ENCODE results near the gene HIPK1. TPM values are rescaled to one million over a fixed set of nuclear protein-coding genes. Genes with fewer than 3 reads are reported as not detected.

HIPK1 gene
- total and polyA plus RNA-seq, 2 of the 13 experiments (the other 11 are each of a cell fraction or from before 2014, with no cell fraction given): 20.8 to 33.4 TPM

GRCh38 chr1:113928941-113929749 lies at the start of gene HIPK1 (continued):
- peak; percentile 21; the same call in 1 of the 2 replicates for TF ChIP-seq PITX1 (CRISPR knock-in tag; IDR thresholded peaks at IDR 0.05)
- no peak for TF ChIP-seq ZNF768 (CRISPR knock-in tag; IDR thresholded peaks at IDR 0.05)
- TF ChIP-seq FOXO4 (CRISPR knock-in tag; conservative IDR thresholded peaks at IDR 0.05): no peak
- no peak for TF ChIP-seq SYNCRIP (IDR thresholded peaks at IDR 0.05; ENCODE audit: insufficient read depth, low read depth, low read length)
- TF ChIP-seq ZFP36 (IDR thresholded peaks at IDR 0.05; ENCODE audit: borderline replicate concordance, low read depth, low read length, partially characterized antibody): no peak
- TF ChIP-seq, protein P1, sequence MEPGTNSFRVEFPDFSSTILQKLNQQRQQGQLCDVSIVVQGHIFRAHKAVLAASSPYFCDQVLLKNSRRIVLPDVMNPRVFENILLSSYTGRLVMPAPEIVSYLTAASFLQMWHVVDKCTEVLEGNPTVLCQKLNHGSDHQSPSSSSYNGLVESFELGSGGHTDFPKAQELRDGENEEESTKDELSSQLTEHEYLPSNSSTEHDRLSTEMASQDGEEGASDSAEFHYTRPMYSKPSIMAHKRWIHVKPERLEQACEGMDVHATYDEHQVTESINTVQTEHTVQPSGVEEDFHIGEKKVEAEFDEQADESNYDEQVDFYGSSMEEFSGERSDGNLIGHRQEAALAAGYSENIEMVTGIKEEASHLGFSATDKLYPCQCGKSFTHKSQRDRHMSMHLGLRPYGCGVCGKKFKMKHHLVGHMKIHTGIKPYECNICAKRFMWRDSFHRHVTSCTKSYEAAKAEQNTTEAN (CRISPR knock-in tag; conservative IDR thresholded peaks at IDR 0.05): peak; percentile 35; the same call in 1 of the 2 replicates
- TF ChIP-seq ZBTB37 (CRISPR knock-in tag; IDR thresholded peaks at IDR 0.05): no peak; the same call in 1 of the 2 replicates
- no peak for TF ChIP-seq SMC3 (IDR thresholded peaks at IDR 0.05; ENCODE audit: low read length)
- no peak for TF ChIP-seq FOXP1 (IDR thresholded peaks at IDR 0.05)
- peak; percentile 62; the same call in 1 of the 2 replicates for TF ChIP-seq FOXP1 (CRISPR knock-in tag; IDR thresholded peaks at IDR 0.05)
- TF ChIP-seq, protein P2, sequence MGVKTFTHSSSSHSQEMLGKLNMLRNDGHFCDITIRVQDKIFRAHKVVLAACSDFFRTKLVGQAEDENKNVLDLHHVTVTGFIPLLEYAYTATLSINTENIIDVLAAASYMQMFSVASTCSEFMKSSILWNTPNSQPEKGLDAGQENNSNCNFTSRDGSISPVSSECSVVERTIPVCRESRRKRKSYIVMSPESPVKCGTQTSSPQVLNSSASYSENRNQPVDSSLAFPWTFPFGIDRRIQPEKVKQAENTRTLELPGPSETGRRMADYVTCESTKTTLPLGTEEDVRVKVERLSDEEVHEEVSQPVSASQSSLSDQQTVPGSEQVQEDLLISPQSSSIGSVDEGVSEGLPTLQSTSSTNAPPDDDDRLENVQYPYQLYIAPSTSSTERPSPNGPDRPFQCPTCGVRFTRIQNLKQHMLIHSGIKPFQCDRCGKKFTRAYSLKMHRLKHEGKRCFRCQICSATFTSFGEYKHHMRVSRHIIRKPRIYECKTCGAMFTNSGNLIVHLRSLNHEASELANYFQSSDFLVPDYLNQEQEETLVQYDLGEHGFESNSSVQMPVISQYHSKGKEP (CRISPR knock-in tag; IDR thresholded peaks at IDR 0.05): 0 out of 2 replicates have a peak, but pooled peaks have one; percentile 24
- TF ChIP-seq, protein P3, sequence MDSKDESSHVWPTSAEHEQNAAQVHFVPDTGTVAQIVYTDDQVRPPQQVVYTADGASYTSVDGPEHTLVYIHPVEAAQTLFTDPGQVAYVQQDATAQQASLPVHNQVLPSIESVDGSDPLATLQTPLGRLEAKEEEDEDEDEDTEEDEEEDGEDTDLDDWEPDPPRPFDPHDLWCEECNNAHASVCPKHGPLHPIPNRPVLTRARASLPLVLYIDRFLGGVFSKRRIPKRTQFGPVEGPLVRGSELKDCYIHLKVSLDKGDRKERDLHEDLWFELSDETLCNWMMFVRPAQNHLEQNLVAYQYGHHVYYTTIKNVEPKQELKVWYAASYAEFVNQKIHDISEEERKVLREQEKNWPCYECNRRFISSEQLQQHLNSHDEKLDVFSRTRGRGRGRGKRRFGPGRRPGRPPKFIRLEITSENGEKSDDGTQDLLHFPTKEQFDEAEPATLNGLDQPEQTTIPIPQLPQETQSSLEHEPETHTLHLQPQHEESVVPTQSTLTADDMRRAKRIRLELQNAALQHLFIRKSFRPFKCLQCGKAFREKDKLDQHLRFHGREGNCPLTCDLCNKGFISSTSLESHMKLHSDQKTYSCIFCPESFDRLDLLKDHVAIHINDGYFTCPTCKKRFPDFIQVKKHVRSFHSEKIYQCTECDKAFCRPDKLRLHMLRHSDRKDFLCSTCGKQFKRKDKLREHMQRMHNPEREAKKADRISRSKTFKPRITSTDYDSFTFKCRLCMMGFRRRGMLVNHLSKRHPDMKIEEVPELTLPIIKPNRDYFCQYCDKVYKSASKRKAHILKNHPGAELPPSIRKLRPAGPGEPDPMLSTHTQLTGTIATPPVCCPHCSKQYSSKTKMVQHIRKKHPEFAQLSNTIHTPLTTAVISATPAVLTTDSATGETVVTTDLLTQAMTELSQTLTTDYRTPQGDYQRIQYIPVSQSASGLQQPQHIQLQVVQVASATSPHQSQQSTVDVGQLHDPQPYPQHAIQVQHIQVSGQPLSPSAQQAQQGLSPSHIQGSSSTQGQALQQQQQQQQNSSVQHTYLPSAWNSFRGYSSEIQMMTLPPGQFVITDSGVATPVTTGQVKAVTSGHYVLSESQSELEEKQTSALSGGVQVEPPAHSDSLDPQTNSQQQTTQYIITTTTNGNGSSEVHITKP (CRISPR knock-in tag; IDR thresholded peaks at IDR 0.05; ENCODE audit: low read depth): peak; percentile 94
- 0 out of 2 replicates have a peak, but pooled peaks have one; percentile 48 for TF ChIP-seq MLXIP (CRISPR knock-in tag; IDR thresholded peaks at IDR 0.05; ENCODE audit: borderline replicate concordance)
- TF ChIP-seq KLF11 (CRISPR knock-in tag; IDR thresholded peaks at IDR 0.05): 0 out of 2 replicates have a peak, but pooled peaks have one; percentile 15
